T-cell (primary cell): ENCODE results near the gene FBN3. TPM values are rescaled to one million over a fixed set of nuclear protein-coding genes. Genes with fewer than 3 reads are reported as not detected.

Source experiments
- ATAC-seq, 4 experiments: fragments of 200-7000 bp in 3 of 4; fragments of 150-1000 bp in 1 of 4; cut with Tn5 transposase; replicated peaks in 1 of 4; 1 replicate in 3 of 4; 2 replicates in 1 of 4; pipeline ENCODE4 v1.10.0; 2021; ENCODE audit warnings: moderate library complexity in 3 of 4, mild to moderate bottlenecking in 2 of 4, moderate number of reproducible peaks in 1 of 4
- CTCF ChIA-PET, 2 donors: fragments of 300-600 bp; sonication (Branson Sonifier 250); formaldehyde crosslinking; loops; one replicate each; lab custom pipeline; 2022; ENCODE audit warnings: antibody characterized with exemption in 2 of 2; lab: Charles Lee
- POLR2A ChIA-PET, 2 donors: fragments of 300-600 bp; sonication (Branson Sonifier 250); formaldehyde crosslinking; loops; one replicate each; lab custom pipeline; 2022; ENCODE audit warnings: antibody characterized with exemption in 2 of 2; lab: Charles Lee
- DNase-seq, 35 experiments: peaks; one replicate each; pipeline versions ENCODE4 v3.0.0 to v3.0.0-alpha.2; 2013 to 2023
- H3K27ac ChIP-seq: one replicate; pipeline ENCODE4 v1.5.1; 2013; ENCODE audit warnings: low read length
- H3K27me3 ChIP-seq, 2 experiments: replicated peaks in 1 of 2; 1 replicate in 1 of 2; 2 replicates in 1 of 2; pipeline versions ENCODE4 v1.6.1 to v1.7.0; 2013; ENCODE audit warnings: low read length in 1 of 2, mixed read lengths in 1 of 2; ENCODE audit not compliant: control insufficient read depth in 2 of 2, insufficient read depth in 2 of 2; ENCODE audit errors: extremely low read depth in 1 of 2
- H3K36me3 ChIP-seq, 2 donors: 1 replicate in 1 of 2; 2 replicates in 1 of 2; pipeline versions ENCODE4 v1.6.1 to v1.7.0; 2013; ENCODE audit warnings: low read length in 1 of 2; ENCODE audit not compliant: control insufficient read depth in 2 of 2, insufficient read depth in 1 of 2; ENCODE audit errors: extremely low read depth in 1 of 2
- H3K4me1 ChIP-seq, 2 experiments: 1 replicate in 1 of 2; 2 replicates in 1 of 2; pipeline versions ENCODE4 v1.6.1 to v1.7.0; 2013; ENCODE audit warnings: low read length in 2 of 2, mixed read lengths in 1 of 2; ENCODE audit not compliant: insufficient read depth in 2 of 2, control insufficient read depth in 1 of 2; ENCODE audit errors: extremely low read depth in 1 of 2
- H3K4me3 ChIP-seq, 2 donors: 1 replicate in 1 of 2; 2 replicates in 1 of 2; pipeline versions ENCODE4 v1.5.1 to v1.7.0; 2013; ENCODE audit warnings: mild to moderate bottlenecking in 2 of 2, low read length in 1 of 2, moderate library complexity in 1 of 2; ENCODE audit not compliant: control insufficient read depth in 1 of 2; ENCODE audit errors: extremely low read depth in 1 of 2
- H3K9me3 ChIP-seq: 2 replicates; pipeline ENCODE4 v1.7.0; 2013
- H3K27ac Mint-ChIP-seq, 2 donors: one replicate each; pipeline ENCODE4 v1.8.0; 2020 to 2021; ENCODE audit warnings: mild to moderate bottlenecking in 2 of 2, mixed read lengths in 2 of 2
- H3K27me3 Mint-ChIP-seq, 2 donors: one replicate each; pipeline ENCODE4 v1.8.0; 2021 to 2022; ENCODE audit warnings: mixed read lengths in 2 of 2
- H3K36me3 Mint-ChIP-seq: one replicate; pipeline ENCODE4 v1.8.0; 2021; ENCODE audit warnings: mixed read lengths
- H3K4me1 Mint-ChIP-seq, 3 donors: one replicate each; pipeline ENCODE4 v1.8.0; 2020 to 2022; ENCODE audit warnings: mixed read lengths in 3 of 3, mild to moderate bottlenecking in 1 of 3
- H3K4me3 Mint-ChIP-seq, 3 donors: one replicate each; pipeline ENCODE4 v1.8.0; 2020 to 2022; ENCODE audit warnings: mild to moderate bottlenecking in 3 of 3, mixed read lengths in 3 of 3, moderate library complexity in 3 of 3
- H3K9me3 Mint-ChIP-seq, 3 donors: one replicate each; pipeline ENCODE4 v1.8.0; 2020 to 2022; ENCODE audit warnings: mixed read lengths in 3 of 3
- WGBS: methylation state at CpG from one replicate; pipeline ENCODE4 v1.1.5; 2013; ENCODE audit warnings: missing lambda C conversion rate; ENCODE audit not compliant: insufficient coverage; 5-methylcytosine and 5-hydroxymethylcytosine counted together
- total RNA-seq, 35 experiments: library from RNA in 6 of 35; stranded (reverse) in 6 of 35; fragments of 120-200 nt in 1 of 35; gene quantifications; one replicate each; pipeline versions ENCODE4 v1.2.1 to v1.2.4 and lab custom pipeline; 2013 to 2026

The FBN3 gene
- total RNA-seq, 5 donors from 2014 or later (not counting 1 experiment from before 2014, with no cell fraction given) = 0.03 TPM; not detected in 3

DNA sequence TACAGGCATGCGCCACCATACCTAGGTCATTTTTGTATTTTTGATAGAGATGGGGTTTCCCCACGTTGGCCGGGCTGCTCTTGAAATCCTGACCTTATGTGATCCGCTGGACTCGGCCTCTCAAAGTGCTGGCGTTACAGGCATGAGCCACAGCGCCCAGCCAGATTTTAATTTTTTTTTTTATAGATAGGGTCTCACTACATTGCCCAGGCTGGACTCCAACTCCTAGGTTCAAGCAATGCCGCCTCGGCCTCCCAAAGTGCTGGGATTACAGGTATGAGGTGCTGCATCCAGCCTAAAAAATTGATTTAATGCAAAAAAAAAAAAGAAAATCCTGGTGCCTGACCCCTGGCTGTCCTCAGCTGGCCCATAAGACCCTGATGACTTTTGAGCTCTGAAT, 34.9 kb upstream of the FBN3 start:
- H3K27me3 Mint-ChIP-seq = no peaks in the 10 kb centered on the region
- Histone ChIP-seq H3K27ac (no peak overlapping the region), H3K4me3 (no peak overlapping the region), H3K9me3 (no peaks in the 10 kb centered on the region), H3K27me3 (no peaks in the 10 kb centered on the region), H3K4me1 (peaks cover 3 to 19% of the 10 kb centered on the region in 2 experiments), H3K36me3 (no peaks in the 10 kb centered on the region)
- WGBS = 90% methylated on average over 5 of the region's 9 CpGs
- ChIA-PET CTCF (no interaction called here), POLR2A (interaction anchor here (0.6 kb wide), 2 partner anchors 25 to 168 kb away, joined by 3 read pairs; no protein-coding TSS in a partner anchor)
- H3K9me3 Mint-ChIP-seq = no peaks in the 10 kb centered on the region
- no peak overlapping the region for H3K27ac Mint-ChIP-seq
- H3K36me3 Mint-ChIP-seq = no peaks in the 10 kb centered on the region
- DNase-seq (no peak), ATAC-seq (no peak)
- H3K4me1 Mint-ChIP-seq = peaks cover 11 to 15% (median 12%) of the 10 kb centered on the region in 3 donors
- no peak overlapping the region for H3K4me3 Mint-ChIP-seq

DNA sequence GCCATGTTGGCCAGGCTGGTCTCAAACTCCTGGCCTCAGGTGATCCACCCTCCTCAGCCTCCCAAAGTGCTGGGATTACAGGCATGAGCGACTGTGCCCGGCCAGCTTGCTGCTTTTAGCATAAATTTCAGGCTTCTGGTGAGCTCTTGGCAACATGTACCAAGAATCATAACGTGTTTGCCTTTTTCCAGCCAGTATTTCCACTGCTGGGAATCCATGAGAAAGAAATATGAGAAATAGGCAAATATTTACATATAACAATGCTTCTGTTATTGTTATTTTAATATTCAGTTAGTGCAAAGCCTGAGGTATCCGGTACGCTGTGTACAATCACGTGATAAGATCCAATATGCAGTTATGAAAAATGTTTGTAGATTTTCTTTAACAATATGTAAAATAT, 30.6 kb upstream of the FBN3 start:
- Histone ChIP-seq H3K4me3 (no peak overlapping the region), H3K9me3 (no peaks in the 10 kb centered on the region), H3K27ac (no peak overlapping the region), H3K27me3 (no peaks in the 10 kb centered on the region), H3K36me3 (no peaks in the 10 kb centered on the region), H3K4me1 (peaks cover 3 to 19% of the 10 kb centered on the region in 2 experiments)
- Mint-ChIP-seq H3K36me3 (no peaks in the 10 kb centered on the region), H3K27me3 (no peaks in the 10 kb centered on the region), H3K4me3 (no peak overlapping the region), H3K4me1 (peaks cover 11 to 14% (median 12%) of the 10 kb centered on the region in 3 donors), H3K27ac (no peak overlapping the region), H3K9me3 (no peaks in the 10 kb centered on the region)
- ATAC-seq (no peak), DNase-seq (no peak)
- POLR2A ChIA-PET = no interaction called here
- CTCF ChIA-PET = no interaction called here
- 100% methylated on average over 1 of the region's 6 CpGs for WGBS

DNA sequence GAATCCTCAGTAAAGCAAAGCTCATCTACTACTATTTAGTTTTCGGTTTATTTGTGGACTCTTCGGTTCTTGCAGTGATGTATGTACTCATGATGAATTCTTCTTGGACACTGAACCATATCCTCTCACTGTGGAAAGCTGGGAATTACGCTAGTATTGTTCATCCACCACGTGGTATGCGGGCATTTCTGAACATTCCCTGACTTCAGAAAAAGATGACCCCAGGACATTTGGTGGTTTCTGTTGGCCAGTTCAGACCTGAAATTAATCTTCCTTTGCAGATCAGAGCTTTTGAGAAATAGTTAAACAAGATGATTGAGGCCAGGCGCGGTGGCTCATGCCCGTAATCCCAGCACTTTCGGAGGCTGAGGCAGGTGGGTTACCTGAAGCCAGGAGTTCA, 25.3 kb upstream of the FBN3 start:
- no peaks in the 10 kb centered on the region for H3K4me1 Mint-ChIP-seq
- H3K27me3 ChIP-seq = peaks cover 0 to 3% of the 10 kb centered on the region in 2 experiments
- H3K4me1 ChIP-seq = no peaks in the 10 kb centered on the region
- no peaks in the 10 kb centered on the region for H3K36me3 ChIP-seq
- ChIA-PET POLR2A (interaction anchor here in 1 of 2 donors (0.6 kb wide), 1 partner anchor 50 kb away, joined by 3 read pairs; no protein-coding TSS in a partner anchor), CTCF (no interaction called here)
- no peaks in the 10 kb centered on the region for H3K27me3 Mint-ChIP-seq
- ATAC-seq (no peak), DNase-seq (no peak)
- H3K36me3 Mint-ChIP-seq = no peaks in the 10 kb centered on the region
- WGBS = 90% methylated on average over 4 of the region's 9 CpGs
- H3K9me3 Mint-ChIP-seq = no peaks in the 10 kb centered on the region
- H3K9me3 ChIP-seq = no peaks in the 10 kb centered on the region
- H3K27ac ChIP-seq = no peak overlapping the region
- H3K27ac Mint-ChIP-seq = no peak overlapping the region
- H3K4me3 Mint-ChIP-seq = no peak overlapping the region
- no peak overlapping the region for H3K4me3 ChIP-seq

DNA sequence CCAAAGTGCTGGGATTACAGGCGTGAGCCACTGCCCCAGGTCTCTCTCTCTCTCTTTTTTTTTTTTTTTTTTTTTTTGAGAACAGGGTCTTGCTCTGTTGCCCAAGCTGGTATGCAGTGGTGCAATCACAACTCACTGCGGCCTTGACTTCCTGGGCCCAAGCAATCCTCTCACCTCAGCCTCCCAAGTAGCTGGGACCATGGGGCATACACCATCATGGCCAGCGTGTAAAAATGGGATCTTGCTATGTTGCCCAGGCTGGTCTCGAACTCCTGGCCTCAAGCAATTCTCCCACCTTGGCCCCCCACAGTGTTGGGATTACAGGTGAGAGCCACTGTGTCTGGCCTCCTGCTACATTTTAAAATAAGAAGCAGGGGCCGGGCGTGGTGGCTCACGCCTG, 19.1 kb upstream of the FBN3 start:
- ChIA-PET CTCF (no interaction called here), POLR2A (interaction anchor here in 1 of 2 donors (0.7 kb wide), 1 partner anchor 49 kb away, joined by 5 read pairs; no protein-coding TSS in a partner anchor)
- Histone ChIP-seq H3K27me3 (peaks cover 0 to 3% of the 10 kb centered on the region in 2 experiments), H3K4me3 (no peak overlapping the region), H3K36me3 (no peaks in the 10 kb centered on the region), H3K9me3 (no peaks in the 10 kb centered on the region), H3K4me1 (no peaks in the 10 kb centered on the region), H3K27ac (no peak overlapping the region)
- Mint-ChIP-seq H3K36me3 (no peaks in the 10 kb centered on the region), H3K4me1 (no peaks in the 10 kb centered on the region), H3K27me3 (no peaks in the 10 kb centered on the region), H3K27ac (no peak overlapping the region), H3K4me3 (no peak overlapping the region), H3K9me3 (no peaks in the 10 kb centered on the region)
- ATAC-seq = no peak
- DNase-seq = no peak
- 80% methylated on average over 1 of the region's 7 CpGs for WGBS

DNA sequence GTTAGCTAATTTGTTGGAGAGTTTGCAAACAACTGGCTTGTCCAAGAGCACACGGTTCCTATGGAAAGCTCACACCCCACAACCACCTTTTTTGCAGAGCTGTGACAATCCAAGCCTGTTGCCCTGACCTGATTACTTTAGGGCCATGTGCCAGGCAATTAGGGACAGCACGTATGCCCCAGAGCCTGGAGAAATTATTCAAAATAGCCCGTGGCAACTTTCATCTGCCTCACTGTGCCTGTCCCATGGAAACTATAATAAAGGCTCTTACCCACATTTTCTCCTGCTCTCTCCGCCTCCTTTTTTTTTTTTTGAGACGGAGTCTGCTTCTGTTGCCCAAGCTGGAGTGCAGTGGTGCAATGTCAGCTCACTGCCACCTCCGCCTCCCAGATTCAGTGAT, 18.6 kb upstream of the FBN3 start:
- POLR2A ChIA-PET = no interaction called here
- no peaks in the 10 kb centered on the region for H3K9me3 ChIP-seq
- Mint-ChIP-seq H3K36me3 (no peaks in the 10 kb centered on the region), H3K4me3 (no peak overlapping the region), H3K27ac (no peak overlapping the region), H3K4me1 (no peaks in the 10 kb centered on the region), H3K9me3 (no peaks in the 10 kb centered on the region), H3K27me3 (no peaks in the 10 kb centered on the region)
- no peaks in the 10 kb centered on the region for H3K4me1 ChIP-seq
- ATAC-seq (no peak), DNase-seq (no peak)
- H3K4me3 ChIP-seq = no peak overlapping the region
- 80% methylated on average over 2 of the region's 6 CpGs for WGBS
- no peak overlapping the region for H3K27ac ChIP-seq
- H3K27me3 ChIP-seq = peaks cover 0 to 3% of the 10 kb centered on the region in 2 experiments
- CTCF ChIA-PET = no interaction called here
- H3K36me3 ChIP-seq = no peaks in the 10 kb centered on the region

DNA sequence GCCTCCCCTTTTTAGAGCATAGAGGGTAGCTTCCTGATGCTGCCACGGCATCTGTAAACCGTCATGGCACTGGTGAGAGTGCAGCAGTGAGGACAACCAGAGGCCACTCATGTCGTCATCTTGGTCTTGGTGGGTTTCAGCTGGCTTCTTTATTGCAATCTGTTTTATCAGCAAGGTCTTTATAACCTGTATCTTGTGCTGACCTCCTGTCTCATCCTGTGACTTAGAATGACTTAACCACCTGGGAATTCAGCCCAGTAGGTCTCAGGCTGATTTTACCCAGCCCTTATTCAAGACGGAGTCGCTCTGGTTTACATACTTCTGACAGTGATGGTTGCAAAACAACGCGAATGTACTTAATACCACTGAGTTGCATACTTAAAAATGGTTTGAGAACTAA, 14.4 kb upstream of the FBN3 start:
- Mint-ChIP-seq H3K36me3 (no peaks in the 10 kb centered on the region), H3K4me3 (no peak overlapping the region), H3K4me1 (no peaks in the 10 kb centered on the region), H3K9me3 (no peaks in the 10 kb centered on the region), H3K27ac (no peak overlapping the region), H3K27me3 (no peaks in the 10 kb centered on the region)
- Histone ChIP-seq H3K4me1 (no peaks in the 10 kb centered on the region), H3K36me3 (no peaks in the 10 kb centered on the region), H3K4me3 (no peak overlapping the region), H3K27me3 (no peaks in the 10 kb centered on the region), H3K9me3 (no peaks in the 10 kb centered on the region), H3K27ac (no peak overlapping the region)
- no peak for ATAC-seq
- 83% methylated on average over 1 of the region's 7 CpGs for WGBS
- DNase-seq = no peak
- POLR2A ChIA-PET = interaction anchor here in 1 of 2 donors (0.6 to 0.7 kb wide), 2 partner anchors 1241 to 1982 kb away, joined by 4 to 16 read pairs; no protein-coding TSS in a partner anchor
- CTCF ChIA-PET = interaction anchor here in 1 of 2 donors (0.5 to 0.7 kb wide), 2 partner anchors 35 to 73 kb away, joined by 4 to 9 read pairs; no protein-coding TSS in a partner anchor
